COLO668 (cell line): ENCODE measurements around the gene ANXA9.
A peak's percentile ranks its signal among the peaks of the same experiment; 100 is the strongest.

Source experiments
- DNase-seq: peaks from one replicate; lab custom pipeline; 2025; ENCODE audit not compliant: unreplicated experiment; lab: John Stamatoyannopoulos, UW

ANXA9 gene

GRCh38 chr1:150981805-150982712, at the start of gene ANXA9:
Gene ANXA9 (plus strand): TSS chr1:150982292. CDS start chr1:150983106, 814 bp downstream.
- no peak for DNase-seq

GRCh38 chr1:150944856-150945255, 37.2 kb upstream of the ANXA9 start:
- no peak for DNase-seq

GRCh38 chr1:150954708-150955107, 27.4 kb upstream of the ANXA9 start:
- DNase-seq, result no peak

DNA sequence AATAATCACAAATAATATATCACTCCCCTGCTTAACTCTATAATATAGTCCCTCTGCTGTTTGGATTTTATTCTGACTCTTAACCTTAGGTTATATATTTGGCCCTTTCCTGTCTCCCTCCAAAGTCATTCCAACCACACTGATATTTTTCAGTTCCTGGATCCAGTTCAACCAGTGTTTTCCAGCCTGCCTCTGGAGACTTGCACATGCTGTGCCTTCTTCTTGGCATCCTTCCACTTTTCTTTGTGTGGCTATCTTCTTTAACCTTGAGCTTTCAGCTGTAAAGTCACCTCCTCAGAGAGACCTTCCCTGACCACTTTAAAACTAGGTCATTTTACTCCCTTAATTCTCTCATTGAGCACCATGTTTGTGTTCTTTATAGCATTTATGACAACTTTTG, 26.8 kb upstream of the ANXA9 start:
- no peak for DNase-seq

DNA sequence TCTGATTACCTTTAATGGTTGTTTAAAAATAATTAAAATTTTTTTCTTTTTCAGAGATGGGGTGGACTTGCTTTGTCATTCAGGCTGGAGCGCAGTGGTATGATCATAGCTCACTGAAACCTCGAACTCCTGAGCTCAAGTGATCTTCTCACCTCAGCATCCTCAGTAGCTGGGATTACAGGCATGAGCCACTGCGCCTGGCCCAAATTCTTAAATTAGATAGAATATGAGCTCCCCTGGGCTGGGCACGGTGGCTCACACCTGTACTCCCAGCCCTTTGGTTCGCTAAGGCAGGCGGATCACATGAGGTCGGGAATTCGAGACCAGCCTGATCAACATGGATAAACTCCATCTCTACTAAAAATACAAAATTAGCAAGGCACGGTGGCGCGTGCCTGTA, 24.4 kb upstream of the ANXA9 start:
- no peak for DNase-seq

GRCh38 chr1:150960646-150961045, 21.4 kb upstream of the ANXA9 start:
- no peak for DNase-seq

DNA sequence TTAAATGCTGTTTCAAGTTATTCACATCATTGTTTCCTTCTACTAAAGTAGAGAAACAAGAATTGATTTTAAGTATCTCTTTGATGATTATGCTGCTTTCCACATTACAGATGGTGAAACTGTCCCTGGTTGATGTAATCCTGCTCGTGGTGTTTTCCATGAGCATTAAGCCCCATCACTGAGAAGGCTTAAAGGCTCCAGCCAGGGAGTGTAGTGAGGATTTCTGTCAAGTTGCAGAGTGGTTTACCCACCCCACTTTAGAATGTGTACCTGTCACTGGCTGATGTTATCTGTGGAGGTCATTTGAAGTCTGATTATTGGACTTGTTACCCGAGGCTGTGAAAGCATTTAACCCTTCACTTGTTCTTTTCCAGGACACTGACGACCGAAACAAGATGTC, 20.3 kb upstream of the ANXA9 start:
- DNase-seq, result no peak

DNA sequence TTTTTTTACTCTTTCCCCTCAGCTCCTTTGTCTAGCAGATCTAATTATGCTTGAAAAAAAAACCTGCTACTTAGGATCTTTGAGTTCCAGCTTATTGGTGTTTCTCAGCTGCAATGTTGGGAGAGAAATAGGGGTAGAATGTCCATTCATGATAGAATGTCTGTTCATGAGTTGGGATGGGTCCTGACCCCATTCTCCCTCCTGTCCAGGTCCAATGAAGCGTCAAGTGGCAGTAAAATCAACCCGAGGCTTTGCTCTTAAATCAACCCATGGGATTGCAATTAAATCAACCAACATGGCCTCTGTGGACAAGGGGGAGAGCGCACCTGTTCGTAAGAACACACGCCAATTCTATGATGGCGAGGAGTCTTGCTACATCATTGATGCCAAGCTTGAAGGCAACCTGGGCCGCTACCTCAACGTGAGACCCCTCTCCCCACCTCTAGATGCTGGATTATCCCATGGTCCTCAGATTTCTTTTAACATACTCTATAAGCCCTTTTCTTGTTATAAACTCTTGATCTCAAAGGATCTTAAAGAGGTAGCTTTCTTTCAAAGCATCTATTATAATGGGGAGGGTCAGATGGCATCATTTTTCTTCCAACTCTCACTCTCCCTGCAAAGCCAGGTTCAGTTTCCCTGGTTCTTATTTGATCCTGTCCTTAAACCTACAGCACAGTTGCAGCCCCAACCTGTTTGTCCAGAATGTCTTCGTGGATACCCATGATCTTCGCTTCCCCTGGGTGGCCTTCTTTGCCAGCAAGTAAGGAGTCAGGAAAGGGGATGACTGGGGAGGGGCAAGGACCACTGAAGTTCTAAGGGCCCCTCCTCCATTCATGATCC, 18.6 kb upstream of the ANXA9 start:
- DNase-seq, result no peak

- DNase-seq, result no peak
These were observed 18.0 kb upstream of the ANXA9 start for GRCh38 chr1:150964164-150964489.

DNA sequence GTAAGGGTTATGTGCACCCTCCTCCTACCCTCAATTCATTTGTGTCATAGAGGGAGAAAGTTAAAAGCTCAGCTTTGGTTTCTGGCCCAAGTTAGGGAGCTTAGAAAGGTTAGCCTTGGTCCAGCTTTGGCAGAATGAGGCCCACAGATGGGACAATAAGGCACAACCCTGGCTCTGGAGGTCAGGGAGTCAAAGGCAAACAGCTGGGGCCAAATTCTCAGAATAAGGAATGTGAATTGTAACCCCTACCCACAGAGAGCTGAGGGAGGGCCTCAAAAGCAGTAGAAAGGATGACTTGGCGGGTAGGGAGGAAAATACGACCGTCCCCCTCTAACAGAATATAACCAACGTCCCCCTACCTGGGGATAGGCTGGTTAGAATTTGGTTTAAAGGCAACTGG, 16.5 kb upstream of the ANXA9 start:
- DNase-seq, result no peak

GRCh38 chr1:150966011-150966410, 16.1 kb upstream of the ANXA9 start:
- no peak for DNase-seq

DNA sequence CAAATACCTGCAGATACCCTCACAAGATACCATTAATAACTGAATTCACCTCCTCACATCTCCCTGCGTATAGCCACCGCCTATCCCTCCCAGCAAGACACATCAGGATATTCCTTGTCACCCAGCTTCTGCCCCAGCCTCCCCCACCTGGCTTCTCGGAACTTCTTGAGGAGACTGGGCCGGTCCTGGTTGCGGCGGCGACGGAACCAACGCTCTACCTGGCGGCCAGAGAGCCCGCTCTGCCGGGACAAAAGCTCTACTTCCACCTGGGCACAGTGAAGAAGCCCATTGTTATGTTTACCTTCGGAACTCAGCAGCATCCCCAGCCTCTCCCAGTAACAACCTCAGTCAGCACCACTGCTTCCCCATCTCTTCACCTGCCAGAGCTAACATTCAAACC, 14.2 kb upstream of the ANXA9 start:
- no peak for DNase-seq

DNA sequence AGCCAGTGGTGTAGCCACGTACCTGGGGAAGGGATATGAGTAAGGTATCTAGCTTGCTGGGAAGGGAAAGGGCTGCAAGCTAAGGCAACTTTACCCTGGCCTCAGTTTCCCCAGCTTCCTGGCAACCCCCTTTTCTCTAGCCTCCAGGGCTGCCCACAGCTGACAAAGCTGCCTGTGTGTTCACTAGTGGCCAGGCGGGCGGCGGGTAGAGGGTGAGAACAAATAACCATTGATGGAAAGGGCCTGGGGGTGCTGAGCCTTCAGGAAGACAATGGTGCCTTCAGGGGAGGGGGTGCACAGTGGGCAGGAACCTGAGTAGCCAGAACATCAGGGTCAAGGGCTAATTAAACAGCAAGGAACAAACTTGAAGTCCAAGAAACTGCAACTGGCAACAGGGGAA, 13.6 kb upstream of the ANXA9 start:
- no peak for DNase-seq

GRCh38 chr1:150969626-150970025, 12.5 kb upstream of the ANXA9 start:
- no peak for DNase-seq

- DNase-seq, result no peak
These were observed 11.1 kb upstream of the ANXA9 start for GRCh38 chr1:150970808-150971582.

DNA sequence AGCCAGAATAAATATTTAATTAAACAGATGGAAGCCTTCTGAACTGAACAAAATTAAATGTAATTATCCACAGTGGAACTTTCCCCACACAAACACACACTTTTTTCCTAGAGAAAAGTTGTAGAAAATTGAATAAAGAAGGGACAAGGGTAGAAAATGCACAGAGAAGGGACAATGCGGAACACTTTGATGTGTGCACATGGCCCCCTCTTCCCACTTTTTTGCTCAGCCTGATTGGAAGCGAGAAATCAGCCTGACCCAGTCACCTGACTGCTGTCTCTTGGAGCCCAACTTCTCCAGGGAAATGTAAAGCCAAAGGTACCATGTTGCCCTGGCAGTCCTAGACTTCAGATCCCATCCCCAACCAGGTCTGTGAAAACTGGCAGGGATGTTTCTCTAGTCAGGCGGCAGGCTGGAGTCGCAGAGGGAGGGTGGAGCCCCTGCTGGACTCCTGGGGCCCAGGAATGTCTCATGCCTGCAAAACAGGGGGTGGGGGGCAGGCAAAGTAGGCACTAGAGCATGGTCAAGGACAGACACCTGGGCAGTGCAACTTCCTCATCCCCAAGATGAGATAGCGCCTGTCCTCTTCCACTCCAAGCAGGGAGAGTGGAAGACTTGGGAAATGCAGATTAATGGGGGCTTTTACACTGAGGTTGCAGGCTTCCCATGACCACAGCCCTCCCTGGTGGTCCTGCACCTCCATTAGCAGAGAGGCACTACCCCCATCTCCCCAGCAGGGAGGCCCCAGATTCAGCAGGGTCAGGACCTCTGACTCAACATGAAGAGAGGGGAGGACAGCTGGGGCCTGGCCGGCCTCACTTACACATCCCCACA, 10.3 kb upstream of the ANXA9 start:
- no peak for DNase-seq

DNA sequence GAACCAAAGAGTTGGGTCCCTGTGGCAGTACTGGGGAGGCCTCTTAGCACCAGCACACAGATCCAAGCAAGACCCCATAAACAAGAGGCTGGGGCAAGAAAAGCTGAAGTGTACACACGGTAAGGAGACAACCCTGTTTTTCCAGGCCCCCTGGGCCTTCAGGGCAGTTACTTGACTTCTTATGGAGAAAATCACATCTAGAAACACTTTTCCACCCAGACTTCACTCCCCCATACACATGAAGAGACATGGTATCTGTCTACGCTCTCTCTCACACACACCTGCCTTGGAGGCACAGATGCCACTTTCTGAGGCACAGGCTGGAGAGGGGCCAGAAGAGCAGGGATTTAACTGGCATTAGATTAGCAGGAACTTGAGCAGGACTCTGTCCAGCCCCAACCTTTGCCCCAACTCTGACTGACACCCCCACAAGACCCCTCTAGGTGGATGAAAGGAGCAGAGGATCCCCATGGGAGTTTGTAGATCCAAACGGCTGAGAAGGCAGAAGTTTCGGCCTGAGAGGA, 9.6 kb upstream of the ANXA9 start:
- DNase-seq, result no peak

DNA sequence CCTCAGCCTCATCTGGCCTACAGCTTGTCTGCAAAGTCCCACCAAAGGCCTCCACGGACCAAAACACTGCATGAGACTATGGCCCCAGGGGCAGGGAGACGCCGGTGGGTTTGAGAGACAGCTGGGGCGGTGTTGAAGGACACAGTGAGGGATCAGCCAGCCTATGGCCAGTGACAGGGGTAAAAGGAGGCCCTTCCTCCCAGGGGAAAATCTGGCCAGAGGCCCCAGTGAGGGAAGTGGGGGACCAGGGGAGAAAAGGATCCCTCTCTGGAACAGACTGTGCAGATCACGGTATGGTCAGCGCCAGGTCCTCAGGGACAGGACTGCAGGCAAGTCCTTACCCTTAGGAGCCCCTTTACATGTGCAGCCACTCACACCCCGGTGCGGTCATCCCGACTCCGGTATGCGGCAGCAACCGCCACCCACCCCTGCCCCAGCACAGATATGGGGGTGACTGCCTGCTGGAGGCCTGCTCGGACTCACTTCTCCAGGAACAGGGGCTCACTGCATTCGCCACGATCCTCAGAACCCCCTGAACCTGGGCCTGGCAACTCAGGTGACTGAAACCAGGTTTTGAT, 8.7 kb upstream of the ANXA9 start:
- DNase-seq, result peak; percentile 45

DNA sequence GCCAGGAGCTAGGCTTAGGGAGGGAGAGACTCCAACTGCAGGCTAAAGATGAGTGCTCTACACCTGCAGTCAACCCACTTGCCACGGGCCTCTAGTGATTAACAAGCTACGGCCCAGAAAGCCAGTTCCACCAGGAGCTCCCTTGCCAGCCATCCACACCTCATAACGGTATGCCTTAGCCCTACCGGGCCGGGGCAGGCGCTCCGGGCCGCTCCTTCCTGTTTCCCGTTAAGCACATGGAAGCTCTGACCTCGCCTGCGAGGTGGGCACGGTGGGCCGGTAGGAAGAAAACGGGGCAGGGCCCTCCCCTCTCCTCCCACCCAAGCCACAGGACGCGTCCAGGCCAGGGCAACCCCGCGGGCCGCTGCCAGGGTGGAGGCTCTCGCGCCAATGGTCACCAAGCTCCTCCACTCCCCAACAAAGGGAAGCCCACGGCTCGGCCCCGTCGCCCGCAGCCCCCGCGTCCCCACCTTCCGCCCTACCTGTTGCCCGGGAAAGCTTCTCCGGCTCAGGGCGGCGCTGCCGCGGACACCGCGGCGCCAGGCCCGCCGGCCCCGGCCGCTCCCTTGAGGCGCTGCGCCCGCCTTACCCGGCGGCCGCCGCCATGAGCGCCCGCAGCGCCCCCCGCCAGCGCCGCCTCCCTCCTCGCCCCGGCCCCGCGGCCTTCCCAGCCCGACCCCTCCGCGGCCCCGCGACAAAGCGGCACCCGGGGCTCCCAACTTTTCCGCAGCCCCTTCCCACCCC, 8.1 kb upstream of the ANXA9 start:
- peak; percentile 71 for DNase-seq
